Activated CD8-positive, alpha-beta memory T cell treated with anti-CD3 and anti-CD28 coated beads, Interleukin-2, amount 50 U/mL, for 4 hours (primary cell): ENCODE results near the gene LSP1.
A peak's percentile ranks its signal among the peaks of the same experiment; 100 is the strongest.

Experiments used
- DNase-seq: peaks from one replicate; pipeline ENCODE4 v3.0.0-alpha.2; 2020

Gene LSP1

DNA sequence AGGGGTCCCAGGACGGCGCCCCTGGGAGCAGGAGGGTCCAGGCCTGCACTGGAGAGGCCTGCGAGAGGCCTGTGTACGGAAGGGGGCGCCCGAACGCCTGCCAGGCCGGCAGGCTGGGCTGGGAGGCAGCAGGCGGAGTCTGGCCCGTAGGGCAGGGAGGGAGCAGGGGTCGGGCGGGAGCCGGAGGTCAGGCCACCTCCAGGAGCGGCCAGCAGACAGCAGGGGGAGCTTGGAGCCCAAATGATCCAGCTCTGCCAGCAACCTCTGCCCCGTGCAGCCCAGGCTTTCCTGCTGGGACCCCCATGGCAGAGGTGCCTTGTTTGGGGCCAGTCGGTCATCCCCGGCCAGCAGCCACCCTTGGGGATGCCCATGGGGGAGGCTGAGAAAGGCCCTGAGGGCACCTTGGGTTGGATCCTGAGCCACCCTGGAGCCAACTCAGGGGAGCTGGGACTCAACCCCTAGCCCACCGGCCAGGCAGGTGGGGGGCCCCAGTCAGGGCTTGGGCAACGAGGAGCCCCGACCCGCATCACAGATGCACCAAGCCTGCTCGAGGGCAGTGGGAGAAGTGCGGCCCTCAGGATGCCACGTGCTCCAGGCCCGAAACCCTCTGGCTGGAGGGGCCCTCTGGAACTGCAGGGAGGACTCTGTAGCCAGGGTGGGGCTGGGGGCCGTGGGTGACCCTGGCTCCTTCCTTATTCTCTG, 27.7 kb upstream of the LSP1 start:
- DNase-seq = no peak

DNA sequence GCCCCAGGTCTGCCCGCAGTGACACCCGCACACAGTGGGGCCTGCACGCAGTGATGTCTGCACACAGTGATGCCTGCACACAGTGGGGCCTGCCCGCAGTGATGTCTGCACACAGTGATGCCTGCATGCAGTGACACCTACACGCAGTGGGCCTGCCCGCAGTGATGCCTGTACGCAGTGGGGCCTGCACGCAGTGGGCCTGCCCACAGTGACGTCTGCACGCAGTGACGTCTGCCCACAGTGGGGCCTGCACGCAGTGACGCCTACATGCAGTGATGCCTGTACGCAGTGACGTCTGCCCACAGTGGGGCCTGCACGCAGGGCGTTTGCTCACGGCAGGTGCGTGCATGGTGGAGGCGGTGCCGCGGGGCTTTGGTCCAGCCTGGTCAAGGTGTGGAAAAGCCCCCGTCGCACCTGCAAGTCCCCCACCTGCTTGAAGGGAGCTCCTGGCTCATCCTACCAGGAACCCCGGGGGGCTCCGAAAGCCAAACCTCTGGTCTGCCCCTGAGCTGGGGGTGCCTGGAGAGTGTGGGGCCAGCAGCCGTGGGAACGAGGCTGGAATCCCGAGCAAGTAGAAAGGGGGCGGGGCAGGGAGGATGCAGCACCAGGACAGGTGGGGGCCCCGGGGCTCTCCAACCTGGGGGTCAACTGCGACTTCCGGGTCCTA, 27.0 kb upstream of the LSP1 start:
- DNase-seq = no peak

DNA sequence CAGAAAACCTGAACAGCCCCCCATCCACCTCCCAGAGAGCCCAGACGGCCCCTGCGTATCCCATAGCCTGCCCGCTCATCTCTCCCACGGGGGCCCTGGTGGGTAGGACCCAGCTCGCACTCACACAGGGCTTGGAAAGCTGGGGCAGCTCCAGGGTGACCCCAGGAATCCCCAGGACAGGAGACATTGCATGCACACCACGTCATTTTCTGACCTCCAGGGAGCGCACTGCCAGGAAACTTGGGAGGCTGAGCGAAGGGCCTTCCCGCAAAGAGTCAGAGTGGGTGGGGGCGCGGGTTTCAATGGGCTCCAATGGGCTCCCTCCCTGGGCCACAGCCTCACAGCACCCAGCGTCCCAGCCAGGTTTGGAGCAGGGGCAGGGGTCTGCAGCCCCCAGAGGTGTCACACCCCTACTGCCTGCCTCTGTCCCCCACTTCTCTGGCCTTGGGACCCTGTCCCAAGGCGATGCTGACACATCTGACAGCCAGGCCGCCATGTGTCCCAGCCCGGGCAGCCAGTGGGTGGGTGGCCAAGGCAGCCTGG, 26.3 kb upstream of the LSP1 start:
- no peak for DNase-seq

DNA sequence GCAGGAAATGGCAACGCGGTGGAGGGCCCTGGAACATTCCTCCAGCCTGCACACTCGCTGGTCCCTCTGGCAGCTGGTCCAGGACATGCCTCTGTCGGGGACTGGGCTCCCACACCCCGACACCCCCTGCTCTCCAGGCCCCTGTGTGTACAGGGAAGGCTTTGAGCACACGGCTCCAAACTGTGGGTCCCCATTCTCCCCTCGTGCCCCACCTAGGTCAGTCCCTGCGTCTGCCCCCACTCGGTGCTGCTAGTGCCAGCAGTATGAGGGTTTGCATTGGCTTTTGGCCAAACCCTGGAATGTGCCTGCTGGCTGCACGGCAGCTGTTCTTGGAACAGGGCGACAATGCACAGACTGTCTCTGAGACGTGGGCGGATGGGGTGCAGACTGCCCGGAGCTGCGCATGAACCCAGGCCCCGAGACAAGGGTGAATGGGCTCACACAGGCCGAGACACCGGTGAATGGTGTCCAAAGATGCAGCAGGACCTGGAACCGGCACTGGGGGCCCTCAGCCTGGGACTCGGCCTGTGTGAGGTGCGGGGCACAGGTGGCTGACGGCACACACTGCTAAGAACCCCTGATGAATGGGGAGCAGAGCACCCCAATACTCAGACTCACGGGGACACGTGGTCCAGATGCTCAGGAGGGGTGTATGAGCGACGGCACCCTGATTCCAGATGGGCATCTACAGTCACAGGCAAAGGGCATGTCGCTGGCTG, 25.6 kb upstream of the LSP1 start:
- no peak for DNase-seq

DNA sequence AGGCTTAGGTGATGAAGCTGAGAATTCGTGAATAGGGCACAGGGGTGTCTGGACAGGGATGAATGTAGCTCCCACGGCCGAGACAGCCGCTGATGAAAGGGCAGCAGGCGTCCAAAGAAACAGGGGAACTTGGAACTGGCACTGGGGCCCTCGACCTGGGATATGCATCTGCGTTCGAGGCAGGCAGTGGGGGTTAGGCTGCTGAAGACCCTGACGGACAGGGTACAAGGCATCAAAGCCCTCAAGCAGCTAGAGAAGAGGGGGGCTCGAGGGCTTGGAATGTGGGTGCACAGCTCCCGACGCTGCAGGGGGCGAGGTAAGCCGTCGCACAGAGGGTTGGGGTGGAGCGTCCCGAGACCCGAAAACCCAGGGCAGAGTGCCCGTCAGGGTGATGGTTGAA, 25.0 kb upstream of the LSP1 start:
- DNase-seq = no peak

DNA sequence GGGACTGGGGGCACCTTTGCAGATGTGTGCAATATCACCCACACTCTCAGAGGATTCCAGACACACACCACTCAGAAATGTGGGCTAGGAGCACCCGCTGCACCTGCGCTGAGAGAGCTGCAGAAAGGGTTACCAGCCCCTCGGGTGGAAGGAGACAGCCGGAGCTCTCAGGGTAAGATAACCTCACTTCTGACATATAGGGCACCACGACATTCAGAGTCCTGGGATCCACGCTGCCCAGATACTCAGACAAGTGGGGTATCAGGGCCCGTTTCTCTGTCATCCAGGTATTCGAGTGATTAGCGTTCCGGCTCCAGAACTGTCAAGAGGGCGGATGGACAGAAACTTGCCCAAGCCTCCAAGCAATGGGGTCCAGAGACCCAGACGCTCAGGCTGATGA, 24.3 kb upstream of the LSP1 start:
- no peak for DNase-seq

DNA sequence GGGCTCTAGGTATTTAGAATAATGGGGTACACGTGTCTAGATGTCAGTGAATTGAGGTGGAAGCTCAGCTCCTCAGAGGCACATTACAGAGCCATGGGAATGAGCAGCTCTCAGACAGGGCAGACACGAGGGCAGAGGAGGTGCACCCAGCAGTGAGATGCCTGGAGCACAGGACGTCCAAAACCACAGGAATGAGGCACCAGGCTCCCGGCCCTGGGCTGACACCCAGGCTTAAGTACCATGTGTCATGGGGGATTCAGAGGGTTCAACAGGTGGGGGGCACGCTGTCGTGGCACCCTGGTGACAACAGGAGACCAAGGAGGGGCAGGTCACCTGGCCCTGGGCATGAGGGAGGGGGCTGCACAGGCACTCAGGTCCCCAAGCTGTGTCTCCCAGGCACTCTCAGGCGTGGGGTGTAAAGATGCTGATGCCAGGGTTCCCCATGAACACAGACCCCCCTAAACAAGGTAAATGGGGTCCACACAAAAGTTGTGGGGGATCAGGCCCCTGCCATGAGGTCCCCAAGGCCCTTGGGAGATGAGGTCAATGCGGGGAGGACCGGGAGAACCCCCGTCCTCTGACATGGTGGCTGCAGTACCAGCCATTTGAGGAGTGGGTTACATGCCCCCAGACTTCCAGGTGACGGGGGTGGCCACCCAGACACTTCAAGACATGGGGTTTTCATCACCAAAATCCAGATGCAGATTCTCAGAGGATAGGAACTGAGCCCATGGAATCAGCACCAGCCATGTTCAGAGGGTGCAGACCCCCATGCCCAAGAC, 23.7 kb upstream of the LSP1 start:
- no peak for DNase-seq

DNA sequence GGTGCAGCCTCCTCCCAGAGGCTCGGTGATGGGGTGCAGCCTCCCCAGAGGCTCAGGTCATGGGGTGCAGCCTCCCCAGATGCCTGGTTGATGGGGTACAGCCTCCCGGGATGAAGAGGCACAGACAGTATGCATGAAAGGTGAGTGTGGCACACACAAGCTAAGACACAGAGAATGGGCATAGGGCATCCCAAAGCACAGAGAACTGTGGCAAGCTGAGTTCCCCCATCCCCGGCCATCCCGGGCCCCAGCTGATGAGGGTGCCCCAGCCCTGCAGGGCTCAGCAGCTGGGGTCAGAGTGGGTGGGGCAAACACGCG, 22.9 kb upstream of the LSP1 start:
- DNase-seq = no peak

DNA sequence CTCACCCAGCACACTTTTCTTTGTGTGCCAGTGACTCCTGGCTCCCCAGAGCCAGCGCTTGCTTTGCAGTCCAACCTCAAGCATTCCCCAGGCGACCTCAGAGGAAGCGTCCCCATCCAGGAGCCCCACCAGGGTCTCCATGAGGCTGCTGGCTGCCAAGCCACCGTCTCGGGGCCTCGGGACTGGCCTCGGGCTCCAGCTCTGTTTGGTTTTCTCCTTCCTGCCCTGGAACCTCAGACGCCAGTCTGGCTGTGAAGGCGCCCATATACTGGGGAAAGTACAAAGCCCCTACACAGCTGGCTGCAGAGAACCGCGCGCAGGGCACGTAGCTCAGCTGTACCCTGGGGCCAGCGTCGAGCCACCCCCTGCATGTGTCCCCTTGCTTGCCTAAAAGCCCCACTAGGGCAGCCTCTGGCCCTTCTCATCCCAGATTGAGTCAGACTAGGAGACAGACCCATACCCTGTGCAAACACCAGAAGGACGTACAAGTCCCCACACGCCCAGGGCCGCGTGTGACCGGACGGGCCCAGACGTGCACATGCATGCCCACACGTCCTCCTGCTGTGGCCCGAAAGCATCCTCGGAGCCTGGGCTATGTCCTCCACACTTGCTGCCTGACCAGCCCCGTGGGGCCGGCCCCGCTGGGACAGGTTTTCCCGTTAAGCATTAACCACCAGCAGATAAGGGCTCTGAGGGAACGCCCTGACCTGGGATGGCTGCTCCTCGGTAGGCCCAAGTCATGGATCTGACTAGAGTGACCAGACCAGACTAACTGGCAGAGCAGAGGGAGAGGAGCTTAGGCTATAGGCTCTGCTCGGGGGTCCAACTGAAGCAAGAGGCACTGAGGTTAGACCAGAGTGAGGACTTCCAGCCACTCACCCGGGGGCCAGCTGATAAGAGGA, 22.3 kb upstream of the LSP1 start:
- DNase-seq = no peak

DNA sequence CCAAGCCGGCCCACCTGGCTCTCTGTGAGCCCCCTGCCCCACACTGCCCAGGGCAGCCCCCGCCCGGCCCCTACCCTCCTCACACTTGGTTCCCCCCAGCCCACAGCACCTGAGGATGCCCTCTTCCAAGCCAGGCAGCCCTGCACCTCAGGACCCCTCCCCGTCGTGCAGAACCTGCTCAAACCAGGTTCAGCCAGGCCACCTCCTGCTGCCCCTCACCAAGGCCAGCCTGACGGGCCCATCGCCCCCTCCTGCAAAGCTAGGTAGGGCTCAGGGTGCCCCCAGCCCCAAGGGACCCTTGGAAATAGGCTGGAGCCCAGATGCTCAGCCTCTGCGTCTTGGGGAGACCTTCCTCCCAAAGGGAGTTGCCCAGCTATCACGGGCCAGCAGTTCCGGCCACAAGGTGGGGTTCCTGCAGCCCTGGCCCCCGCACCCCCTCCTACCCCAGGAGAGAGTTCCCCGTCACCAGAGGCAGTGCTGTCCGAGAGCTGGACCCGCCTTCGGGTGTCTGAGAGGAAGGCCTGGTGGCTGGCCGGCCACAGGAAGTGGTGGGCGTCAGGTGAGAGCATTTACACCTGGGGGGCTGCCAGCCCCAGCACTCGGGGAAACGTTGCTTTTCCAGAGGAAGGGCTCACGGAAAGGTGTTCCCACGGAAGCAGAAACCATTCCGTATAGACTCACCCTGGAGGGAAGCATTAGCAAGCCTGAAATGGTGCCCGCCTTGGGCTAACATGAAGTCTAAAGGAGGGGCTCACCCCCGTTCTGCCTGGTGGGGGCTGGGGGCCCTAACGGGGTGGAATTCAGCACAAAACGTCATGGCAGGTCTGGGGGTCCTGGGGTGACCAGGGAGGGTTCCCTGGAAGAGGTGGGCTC, 21.3 kb upstream of the LSP1 start:
- peak; percentile 14 for DNase-seq

DNA sequence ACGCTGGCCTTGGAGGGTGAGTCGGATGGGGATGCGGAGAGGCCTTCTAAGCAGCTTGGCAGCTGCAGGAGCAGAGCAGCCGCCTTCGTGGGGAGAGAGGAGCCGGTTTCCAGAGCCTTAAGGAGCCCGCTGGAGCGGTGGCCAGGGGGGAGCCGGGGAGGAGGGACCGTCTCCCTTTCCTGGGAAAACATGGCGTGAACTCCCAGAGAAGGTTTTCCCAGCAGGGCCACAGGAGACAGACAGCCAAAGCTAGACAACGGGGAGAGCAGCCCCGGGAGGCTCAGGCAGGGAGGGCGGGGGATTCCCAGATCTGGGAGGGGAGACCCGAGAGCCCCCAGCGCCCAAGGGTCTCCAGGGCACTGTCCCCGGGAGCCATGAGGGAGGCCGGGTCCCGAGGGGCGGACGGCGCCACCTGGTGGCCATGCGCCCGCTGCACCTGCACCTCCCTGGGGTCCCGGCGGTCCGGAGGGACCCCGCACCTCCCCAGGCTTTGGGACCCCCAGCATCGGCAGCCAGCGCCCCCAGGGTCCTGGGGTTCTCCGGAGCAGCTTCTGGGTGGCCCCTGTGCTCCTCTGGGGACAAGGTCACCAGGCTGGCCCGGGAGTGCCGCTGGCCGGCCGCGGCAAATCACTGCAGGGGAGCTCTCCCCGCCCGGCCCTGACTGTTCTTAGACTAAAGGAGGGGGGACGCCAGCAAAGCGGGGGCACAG, 20.5 kb upstream of the LSP1 start:
- peak; percentile 75 for DNase-seq

DNA sequence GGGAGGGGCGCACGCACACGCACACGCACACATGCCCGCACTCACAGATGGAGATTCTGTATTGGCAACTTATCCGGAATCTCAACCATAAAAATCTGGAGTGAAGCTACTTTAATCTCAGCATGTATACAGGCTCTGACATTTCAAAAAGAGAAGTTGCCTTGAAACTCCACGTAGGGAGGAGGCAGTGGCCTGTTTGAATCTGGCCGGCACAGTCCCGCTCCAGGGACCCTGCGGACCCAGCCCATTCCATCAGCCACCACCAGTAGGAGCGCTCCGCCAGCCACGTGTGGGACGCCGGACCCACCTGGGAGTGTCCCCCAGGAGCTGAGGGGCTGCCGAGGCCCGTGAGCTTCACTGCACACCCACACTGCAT, 20.0 kb upstream of the LSP1 start:
- DNase-seq = no peak

DNA sequence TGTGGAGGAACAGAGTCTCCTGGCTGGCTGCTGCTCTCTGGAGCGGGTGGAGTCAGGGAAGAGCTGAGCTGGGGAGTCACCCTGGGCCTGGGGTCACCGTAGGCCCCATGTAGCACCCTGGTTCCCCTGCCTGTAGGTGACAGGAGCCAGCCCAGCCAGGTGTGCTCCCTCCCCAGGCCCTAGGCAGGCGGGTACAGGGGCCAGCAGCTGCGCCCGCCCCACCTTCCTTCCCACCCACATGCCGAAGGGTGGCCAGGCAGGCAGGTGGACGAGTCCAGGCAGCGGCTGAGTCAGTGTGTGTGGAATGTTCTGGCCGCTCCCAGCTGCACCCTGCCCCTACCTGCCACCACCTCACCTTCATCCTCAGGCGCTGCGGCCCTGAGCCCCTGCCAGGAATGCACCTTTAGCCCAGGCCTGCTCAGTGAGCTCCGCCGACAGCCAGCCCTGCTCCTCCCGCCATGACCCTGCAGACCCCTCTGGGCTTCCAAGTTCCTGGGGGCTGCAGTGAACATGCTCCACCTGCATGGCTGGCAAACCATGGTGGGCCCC, 18.7 kb upstream of the LSP1 start:
- no peak for DNase-seq

DNA sequence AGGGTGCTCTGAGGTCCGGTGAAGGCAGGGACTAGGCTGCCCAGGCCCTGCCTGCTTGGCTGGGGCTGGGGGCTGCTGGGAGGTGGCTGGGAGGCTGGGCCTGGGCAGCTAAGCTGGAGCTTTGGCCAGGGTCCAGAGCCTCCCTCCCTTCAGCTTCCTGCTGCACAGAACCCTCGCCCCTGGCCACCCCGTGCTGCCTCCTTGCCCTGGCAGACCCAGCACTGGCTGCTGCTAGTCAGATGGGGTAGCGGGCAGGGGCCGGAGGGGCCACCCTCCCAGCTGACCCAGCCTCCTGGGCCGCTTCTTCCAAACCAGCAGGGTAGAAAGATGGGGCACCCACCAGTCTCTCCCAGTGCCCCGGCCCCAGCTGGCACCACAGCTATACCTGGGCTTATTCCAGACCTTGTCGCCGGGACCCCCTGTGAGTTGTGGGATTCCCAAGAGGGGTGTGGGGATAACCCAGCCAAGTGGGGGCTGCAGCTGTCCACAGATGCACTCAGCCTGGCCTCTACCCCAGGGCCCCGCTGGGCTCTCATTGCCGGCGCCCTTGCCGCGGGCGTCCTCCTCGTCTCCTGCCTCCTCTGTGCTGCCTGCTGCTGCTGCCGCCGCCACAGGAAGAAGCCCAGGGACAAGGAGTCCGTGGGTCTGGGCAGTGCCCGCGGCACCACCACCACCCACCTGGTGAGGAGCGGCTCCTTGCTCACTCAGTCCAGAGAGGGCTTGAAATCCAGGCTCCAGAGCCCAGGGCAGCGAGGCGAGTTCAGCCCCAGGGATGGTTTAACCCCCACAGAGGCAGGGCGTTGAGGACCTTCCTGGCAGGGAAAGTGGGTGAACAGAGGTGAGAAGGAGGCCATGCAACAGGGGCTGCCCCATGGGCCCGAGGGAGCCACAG, 17.9 kb upstream of the LSP1 start, which contains the start of gene SYT8:
Gene SYT8, plus strand, starts transcription at position 212 of the 892 bp plus-strand sequence. Its CDS starts 116 bp downstream, at position 328.
- DNase-seq = no peak

DNA sequence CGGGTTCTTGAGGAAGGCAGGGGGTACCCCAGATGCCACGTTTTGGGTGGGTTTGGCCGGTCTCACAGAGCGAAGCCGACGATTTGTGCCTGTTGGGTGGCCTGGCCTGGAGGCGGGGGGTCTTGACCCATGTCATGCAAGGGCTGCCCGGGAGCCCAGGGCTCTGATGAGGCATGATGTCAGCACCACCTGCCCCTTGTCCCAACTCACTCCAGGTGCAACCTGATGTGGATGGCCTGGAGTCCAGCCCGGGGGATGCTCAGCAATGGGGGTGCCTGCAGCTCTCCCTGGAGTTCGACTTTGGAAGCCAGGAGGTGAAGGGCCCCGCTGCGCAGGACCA, 17.2 kb upstream of the LSP1 start:
- no peak for DNase-seq

DNA sequence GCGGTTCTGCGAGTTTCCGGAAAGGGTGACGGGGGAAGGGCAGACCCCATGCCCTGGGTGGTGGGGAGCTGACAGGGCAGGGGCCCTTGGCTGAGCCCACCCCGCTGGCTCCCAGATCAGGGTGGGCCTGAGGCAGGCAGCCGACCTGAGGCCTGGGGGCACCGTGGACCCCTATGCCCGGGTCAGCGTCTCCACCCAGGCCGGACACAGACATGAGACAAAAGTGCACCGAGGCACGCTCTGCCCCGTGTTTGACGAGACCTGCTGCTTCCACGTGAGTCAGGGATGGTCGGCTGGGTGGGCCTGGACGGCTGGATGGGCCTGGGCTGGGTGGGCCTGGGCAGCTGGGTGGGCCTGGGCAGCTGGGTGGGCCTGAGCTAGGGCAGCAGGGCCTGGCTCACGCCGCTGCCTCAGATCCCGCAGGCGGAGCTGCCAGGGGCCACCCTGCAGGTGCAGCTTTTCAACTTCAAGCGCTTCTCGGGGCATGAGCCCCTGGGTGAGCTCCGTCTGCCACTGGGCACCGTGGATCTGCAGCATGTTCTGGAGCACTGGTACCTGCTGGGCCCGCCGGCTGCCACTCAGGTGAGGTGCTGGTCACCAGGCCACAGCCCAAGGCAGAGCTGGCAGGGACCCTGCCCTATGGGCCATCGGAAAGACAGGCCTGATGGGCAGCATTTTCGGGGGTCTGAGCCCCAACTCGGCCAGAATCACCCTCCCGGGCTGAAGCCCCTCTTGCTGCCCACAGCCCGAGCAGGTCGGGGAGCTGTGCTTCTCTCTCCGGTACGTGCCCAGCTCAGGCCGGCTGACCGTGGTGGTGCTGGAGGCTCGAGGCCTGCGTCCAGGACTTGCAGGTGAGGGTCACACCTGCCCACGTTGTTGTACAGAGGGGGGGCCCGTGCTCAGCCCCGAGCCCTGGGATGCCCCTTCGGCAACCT, 16.6 kb upstream of the LSP1 start:
- no peak for DNase-seq

DNA sequence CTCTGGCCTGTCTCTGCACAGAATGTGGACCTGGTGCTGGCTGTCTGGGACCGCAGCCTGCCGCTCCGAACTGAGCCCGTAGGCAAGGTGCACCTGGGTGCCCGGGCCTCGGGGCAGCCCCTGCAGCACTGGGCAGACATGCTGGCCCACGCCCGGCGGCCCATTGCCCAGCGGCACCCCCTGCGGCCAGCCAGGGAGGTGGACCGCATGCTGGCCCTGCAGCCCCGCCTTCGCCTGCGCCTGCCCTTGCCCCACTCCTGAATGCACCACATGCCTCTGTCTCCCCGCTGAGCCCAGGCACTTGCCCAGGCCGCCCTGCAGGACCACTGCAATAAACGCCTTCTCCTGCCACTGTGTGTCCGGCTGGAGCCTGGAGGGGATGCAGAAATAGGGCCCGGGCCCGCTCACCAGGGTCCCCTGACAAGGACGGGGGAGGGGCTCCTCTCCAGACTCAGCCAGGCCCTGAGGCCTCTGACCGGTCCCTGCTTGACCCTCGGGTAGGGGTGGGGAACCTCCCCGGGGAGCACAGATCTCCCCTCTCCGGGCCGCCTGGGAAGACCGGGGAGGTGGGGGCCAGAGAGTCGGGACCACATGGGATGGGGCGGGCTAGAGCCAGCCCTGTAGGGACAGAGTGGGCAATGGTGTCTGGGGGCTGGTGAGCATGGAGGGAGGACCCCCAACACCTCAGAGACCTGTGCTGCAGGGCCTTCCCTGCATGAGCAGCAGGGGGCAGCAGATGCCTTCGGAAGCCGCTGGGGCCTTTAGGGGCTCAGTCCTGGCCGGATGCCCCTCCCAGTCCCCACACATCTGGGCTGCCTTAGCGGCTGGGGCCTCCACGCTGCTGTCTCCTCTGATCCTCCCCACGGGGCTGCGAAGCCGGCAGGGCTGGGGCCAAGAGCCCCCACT, 15.5 kb upstream of the LSP1 start:
- peak; percentile 88 for DNase-seq
